HG02852 (cell line): ENCODE results near the gene RAET1E.
"Not testable (repeated sequence)": the region's sequence is repeated elsewhere in the genome, so short reads cannot be mapped to it uniquely, and the experiment has no call there.

Experiments
- ATAC-seq: cut with Tn5 transposase; IDR thresholded peaks from one replicate; pipeline ENCODE4 v1.9.1; 2021; ENCODE audit warnings: mild to moderate bottlenecking, moderate library complexity; ENCODE audit not compliant: unreplicated experiment

RAET1E gene

DNA sequence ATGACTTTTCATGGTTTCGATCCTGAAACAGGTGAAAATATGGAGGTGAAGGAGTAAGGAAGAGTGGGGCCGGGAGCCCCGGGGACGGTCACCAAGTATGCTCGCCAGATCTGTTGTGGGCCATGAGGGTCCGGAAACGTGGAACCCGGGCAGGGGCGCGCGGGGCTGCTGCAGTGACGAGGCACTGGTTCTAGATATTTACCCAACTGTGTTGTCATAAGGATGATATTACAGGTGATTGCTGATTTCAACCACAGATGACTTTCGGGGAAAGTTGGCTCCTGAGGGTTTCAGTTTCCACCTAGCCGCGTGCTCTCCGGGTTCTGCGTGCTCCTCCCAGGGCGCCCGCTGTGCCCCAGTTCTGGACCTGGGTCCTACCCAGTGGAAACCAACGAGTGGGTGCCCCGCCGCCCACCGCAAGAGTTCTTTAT lies 12.8 kb upstream of the RAET1E start:
- no peak for ATAC-seq

DNA sequence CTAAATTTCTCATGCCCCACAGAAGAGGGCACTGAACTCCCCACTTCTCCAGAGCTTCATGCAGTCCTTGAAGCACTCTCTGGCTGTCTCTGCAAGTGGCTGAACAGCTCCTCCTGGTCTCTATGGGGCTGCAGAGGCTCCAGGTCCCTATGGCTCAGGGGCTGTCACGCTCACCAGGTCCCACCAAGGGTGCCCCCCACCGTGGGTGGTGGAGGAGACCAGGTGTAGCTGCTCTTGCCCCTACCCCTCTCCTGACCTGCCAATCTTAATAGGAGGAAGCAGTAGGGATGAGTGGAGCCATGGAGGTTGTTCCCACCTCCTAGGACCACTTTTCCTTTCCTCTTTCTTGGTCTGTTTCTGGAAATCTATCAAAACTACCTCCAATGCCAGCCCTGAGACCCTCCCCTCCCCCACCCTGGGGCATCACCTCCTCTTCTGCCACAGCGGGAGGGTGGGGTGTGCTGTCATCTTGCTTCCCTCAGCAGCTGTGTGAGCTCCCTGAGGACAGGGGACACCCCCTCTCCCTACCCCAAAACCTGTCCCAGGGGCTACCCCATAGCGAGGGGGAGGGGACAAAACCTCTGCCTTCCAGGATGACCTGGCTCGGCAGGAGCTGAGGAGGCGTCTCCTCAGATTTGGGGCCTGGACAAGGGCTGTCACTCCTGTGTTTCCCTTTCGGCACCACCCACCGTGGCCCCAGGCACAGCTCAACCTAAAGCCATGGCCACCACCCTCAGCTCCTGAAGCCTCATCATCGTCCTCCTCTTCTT lies 12.0 kb upstream of the RAET1E start:
- no peak for ATAC-seq

DNA sequence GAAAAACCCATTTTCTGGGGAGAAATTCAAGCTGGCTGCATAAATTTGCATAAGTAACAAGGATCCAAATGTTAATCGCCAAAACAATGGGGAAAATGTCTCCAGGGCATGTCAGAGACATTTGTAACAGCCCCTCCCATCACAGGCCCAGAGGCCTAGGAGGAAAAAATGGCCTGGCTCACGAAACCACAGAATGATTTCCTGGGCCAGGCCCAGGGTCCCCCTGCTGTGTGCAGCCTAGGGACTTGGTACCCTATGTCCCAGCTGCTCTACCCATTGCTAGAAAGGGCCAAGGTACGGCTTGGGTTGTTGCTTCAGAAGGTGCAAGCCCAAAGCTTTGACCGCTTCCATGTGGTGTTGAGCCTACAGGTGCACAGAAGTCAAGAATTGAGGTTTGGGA lies 10.6 kb upstream of the RAET1E start:
- not testable (repeated sequence) for ATAC-seq

DNA sequence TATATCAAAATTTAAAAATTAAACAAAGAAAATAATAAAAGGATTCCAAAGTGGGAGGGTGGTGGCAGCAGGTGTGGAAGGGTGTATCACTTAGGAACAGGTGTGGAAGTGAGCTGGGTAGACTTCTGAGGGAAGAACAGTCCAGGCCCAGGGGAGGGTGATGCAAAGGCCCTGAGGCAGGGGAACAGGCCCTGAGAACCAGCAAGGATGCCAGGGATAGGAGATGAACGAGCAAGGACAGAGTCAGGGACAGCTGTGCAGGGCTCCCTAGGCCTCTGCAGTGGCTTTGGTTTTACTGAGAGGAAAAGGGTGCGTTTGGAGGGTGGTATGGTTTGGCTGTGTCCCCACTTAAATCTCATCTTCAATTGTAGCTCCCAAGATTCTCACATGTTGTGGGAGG lies 9.4 kb upstream of the RAET1E start:
- no peak for ATAC-seq

DNA sequence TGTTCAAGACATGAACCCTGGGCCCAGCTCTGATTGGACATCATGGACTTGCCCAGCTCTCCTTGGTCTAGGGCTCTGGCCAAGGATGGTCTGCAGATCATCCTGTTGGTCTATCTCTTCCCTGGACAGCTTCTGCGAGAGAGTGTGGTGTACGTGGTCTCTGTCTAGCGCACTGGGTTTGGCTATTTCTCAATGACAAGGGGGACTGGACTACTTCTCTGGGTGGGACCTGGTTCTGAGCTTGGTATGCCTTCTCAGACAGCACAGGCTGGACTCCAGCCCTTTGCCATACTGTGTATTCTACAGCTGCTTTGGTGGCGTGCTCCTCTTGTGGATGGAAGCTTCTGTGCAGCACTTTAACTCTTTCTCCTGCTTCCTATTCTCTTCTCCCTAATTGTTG lies 8.5 kb upstream of the RAET1E start:
- no peak for ATAC-seq

DNA sequence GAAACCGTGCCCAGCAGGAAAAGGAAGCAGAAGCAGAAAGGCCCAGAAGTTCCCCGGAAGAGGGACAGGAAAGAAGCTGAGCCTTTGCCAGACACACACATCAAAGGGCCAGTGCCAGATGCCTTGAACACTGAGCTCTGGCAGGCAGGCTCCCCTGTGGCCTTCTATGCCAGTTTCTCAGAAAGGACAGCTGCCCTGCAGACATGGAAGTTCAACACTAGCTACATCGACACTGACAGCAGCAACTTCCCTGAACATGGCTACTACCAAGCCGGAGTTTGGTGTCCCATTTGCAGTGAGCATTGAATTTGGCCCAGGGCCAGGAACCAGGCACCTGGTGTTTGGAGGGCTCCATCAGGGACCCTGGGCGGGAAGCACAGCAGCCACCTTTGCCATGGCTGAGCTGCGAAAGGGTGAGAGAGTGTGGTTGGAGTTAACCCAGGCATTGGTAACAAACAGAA lies 8.0 kb upstream of the RAET1E start:
- no peak for ATAC-seq

DNA sequence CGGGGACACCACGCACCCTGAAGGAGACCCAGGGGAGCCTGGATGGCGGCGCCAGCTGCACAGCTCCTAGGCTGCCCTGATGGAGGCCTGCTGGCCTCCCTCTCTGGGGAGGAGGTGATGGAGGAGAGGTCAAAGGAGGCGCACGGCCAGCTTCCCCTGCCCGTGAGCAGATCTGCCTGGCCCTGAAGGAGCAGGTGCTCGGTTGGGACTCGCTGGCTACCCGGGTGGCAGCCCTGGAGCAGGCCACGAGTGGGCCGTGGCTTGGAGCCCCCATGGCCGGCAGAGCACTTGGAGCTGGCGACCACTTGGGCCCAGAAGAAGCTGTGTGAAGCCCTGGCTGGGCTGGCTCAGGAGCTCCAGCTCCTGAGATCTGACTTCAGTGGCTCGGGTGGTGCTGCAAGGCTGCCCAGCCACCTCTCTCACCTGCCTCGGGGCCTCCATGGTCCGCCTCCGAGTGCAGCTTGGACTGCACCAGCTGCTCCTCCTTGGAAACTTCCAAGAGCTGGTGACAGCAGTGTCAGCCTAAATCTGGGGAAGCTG lies 7.5 kb upstream of the RAET1E start:
- no peak for ATAC-seq

DNA sequence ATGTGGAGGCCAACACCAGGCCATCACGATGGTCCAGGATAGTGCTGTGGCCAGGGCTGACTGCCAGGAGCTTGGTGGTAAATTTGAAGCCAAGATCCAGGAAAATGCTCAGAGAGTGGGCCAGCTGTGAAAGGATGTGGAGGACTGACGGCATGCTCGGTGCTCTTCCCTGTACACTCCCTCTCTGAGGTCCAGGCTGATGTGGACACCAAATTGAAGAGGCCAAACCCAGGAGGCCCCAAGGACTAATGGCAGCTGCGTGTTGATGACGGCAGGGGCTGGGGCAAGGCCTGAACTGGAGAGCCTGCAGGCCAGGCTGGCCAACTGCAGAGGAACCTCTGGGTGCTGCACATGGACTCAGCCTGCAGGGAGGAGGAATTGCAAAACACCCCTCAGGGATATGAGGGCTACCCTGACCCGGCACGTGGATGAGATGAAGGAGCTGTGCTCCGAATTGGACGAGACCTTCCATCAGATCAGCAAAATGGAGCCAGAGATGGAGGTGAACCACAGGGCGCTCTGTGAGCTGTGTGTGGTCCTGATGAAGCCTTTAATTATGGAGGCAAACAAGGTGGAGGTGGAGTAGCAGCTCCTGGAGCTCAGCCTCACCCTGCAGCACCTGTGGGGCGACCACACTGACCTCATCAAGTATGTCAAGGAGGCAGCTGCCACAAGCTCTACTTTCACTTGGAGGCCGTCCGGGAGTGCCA lies 6.9 kb upstream of the RAET1E start:
- no peak for ATAC-seq

DNA sequence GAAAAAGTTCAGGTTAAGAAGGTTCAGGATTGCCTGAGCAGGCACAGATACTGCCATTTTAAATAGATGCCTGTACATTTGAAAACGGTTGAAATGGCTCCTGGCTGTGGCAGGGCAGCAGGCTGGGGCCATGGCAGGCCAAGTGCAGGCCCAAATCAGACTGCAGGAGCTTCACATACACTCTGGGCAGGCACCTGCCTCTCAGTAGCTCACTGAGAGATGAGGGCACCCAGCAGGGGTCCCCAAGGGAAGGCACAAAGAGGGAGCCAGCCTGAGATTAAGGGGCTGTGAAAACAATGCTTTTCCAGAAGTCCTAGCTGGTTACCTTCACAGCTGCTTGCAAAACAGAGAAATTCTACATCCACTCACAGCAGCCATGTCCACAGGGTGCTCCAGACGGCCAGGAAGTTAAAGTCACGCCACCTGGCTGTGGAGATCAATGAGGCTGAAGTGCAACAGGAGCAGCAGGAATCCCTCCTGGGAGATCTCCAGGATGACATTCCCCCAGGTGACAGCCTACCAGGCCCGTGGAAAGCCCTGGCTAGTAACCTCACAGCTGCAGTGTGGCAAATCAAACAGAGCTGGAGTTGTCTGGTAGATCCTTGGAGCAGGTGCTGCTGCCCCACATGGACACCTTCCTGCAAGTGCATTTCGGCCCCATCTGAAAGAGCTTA lies 6.2 kb upstream of the RAET1E start:
- no peak for ATAC-seq

DNA sequence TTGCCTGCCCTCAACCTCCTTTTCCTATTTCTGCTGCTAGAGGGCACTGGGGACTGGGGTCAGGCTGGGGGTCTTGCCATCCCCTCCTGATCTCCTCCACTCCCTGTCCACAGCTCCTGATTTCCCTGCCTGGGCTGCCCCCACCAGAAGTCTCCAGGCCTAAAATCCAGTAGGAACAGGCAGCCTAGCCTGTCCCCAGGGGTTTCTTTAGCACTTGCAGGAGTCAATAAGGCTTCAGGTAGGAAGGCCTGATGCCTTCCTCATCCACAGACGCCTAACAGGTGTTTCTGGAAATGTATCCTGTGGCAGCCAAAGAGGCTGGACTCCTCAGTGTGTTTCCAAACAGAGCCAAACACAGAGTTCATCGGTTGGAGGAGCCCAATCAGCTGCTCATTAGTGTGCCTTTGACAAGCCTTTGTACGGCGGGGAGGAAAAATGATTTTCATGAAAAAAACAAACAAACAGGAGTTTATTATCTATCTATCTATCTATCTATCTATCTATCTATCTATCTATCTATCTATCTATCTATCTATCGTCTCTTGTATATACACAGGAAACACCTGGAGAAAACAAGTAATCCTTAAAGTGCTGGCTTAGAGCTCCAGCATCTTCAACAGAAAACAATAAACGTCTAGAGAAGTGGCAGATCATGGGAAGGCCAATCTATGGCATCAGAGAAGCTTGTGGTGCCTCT lies 3.7 kb upstream of the RAET1E start:
- no peak for ATAC-seq

DNA sequence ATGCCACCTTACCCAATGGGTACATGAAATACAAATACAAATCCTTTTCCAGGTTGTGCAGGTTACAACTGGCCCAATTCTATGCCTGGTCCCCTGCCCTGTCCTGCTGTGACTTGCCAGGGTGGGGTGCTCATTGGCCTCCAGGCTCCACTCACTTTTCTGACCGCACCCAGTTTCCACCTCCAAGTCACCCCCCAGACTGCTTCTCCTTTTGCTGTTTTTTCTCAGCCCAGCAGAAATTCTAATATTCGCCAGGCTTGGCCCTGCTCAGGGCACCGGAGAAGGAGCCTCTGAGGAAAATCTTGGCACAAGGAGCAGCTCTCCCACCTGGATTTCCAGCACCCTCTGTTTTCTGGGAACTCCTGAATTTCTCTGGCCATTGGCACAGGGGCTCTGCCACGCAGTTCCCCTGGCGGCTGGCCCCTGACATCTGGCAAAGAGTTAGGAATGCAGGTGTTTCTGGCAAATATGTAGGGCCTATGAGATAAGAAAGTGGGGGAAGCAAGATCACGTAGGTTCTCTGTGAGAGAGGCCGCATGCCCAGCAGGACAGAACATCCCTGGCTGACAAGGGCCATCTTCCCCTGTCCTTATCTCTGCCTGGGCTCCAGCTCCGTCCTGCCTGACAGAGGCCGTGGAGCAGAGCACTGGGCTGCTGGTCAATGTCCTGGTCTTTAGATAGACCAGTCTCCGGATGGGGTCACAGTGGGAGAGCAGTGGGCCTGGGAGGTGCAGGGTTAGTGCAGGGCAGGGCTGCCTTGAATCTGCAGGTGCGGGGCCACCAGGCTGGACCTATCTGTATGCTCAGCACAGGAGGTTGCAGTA lies 2.9 kb upstream of the RAET1E start:
- no peak for ATAC-seq

DNA sequence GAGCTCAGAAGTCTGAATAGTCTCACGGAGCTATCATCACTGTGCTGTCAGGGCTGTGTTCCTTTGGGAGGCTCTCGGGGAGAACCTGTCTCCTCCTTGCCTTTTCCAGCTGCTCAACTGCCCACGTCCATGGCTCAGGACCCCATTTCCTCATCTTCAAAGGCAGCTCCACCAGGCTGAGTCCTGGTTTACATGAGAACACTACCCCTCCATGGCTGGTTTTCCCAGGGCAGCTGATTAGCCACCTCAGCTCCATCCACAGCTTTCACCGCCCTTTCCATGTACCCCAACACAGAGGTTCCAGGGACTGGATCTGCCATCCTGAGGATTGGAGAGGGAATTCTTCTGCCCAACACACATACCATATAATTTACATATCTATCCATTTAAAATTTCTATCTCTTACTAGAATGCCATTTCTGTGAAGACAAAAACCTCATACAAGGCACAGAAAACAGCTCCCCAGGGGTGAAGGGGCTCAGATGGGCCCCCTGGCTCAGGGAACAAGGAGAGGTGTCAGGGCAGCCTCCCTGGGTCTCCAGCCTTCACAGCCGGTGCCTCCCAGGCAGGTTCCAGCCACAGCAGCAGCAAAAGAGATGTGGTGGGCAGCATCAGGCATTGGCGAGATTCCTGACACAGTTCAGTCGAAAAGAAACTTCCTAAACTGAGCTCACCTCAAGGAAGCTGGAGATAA lies 2.2 kb upstream of the RAET1E start:
- ATAC-seq, result no peak

DNA sequence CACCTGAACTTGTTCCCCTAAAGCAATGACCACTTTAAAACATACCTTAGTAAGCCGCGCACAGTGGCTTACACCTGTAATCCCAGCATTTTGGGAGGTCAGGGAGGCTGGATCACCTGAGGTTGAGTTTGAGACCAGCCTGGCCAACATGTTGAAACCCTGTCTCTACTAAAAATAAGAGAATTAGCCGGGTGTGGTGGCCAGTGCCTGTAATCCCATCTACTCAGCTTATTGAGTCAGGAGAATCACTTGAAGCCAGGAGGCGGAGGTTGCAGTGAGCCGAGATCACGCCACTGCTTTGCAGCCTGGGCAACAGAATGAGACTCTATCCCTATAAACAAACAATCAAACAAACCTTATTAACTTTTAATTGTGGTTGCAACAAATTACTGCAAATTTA lies 1.6 kb upstream of the RAET1E start:
- no peak for ATAC-seq

DNA sequence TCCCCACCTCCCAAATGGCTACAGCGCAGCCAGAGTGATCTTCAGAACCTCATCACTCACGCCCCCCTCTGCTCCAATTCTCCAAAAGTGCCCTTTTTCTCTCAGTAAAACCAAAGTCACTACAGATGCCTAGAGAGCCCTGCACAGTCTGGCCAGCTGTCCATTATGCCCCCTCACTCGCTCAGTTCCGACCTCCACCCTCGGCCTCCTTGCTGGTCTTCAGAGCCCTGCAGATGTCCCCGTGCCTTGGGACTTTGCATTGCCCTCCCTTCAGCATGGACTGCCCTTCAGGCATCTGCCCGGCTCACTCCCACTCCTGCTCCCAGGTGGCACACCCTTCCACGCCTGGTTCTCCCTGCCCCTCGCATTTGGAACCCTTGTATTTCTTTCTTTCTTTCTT lies 1.1 kb upstream of the RAET1E start:
- no peak for ATAC-seq

DNA sequence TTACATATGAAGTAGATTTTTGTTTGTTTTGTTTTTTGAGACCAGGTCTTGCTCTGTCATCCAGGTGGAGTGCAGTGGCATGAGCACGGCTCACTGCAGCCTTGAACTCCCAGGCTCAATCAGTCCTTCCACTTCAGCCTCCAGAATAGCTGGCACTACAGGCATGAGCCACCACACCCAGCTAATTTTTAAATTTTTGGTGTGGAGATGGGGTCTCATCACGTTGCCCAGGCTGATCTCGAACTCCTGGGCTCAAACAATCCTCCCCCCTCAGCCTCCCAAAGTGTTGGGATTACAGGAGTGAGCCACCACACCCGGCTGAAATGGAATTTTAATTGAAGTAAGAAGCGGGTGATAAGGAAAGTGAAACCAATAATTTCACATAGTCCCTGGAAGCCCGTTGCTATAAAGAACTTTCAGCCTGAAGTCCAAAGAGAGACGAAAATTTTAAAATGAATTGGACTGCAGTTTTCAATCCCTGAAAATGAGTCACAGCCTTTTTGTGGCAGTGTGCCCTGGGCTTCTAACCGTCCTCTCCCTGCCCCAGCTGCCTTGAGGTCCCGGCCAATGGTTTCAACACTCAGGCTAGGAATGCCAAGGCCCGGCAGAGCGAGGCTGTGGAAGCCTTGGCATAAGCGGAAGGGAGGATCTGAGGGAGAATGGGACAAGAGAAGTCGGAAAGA lies 757 bp downstream of the RAET1E start:
- ATAC-seq, result no peak

DNA sequence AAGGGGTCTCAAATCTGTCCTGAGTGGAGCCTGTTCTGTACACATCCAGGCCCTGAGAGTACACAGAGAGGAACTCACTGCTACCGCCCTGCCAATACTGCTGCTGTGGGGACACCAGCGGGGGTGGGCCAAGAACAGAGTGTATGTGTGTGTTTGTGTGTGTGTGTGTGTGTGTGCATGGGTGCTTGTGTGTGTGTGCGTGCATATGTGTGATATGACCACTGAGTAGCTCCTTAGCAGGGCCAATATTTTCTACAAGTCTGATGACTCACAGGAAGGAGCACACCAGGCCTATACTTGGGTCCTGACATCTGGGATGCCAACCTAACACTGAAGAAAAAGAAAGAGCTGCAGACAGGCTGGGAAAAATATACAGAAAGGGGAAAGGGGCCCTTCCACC lies 1.4 kb downstream of the RAET1E start:
- ATAC-seq, result no peak

DNA sequence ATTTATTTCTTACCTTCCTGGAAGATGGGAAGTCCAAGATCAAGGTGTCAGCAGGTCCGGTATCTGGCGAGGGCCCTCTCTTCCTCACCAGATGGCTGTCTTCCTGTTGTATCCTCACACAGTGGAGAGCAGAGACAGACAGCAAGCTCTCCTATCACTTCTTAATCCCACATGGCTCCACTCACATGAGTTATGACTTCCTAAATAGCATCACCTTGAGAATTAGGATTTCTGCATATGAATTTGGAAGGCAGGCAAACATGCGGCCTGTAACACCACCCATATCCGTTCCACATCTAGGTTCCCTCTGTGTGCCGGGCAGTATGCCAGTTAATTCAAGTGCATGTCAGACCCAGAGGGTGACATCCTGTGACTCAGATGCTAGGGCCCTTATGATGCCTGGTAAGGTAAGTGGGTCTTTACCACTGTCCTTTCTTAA lies 2.1 kb downstream of the RAET1E start:
- ATAC-seq, result no peak

DNA sequence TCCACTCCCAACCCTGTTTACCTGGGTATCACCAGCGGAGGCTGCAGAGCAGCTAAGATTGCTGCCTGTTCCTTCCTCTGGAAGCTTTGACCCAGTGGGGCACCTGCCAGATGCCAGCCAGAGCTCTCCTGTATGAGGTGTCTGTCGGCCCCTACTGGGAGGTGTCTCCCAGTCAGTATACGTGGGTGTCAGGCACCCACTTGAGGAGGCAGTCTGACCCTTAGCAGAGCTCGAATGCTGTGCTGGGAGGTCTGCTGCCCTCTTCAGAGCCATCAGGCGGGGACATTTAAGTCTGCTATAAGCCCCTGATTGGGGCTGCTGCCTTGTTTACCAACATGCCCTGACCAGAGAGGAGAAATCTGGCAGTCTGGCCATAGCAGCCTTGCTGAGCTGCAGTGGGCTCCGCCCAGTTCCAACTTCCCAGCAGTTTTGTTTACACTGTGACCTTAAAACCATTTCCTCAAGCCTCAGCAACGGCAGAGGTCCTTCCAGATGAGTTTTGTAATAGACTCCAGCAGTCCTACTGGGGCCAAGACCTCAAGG lies 2.8 kb downstream of the RAET1E start:
- ATAC-seq, result no peak

DNA sequence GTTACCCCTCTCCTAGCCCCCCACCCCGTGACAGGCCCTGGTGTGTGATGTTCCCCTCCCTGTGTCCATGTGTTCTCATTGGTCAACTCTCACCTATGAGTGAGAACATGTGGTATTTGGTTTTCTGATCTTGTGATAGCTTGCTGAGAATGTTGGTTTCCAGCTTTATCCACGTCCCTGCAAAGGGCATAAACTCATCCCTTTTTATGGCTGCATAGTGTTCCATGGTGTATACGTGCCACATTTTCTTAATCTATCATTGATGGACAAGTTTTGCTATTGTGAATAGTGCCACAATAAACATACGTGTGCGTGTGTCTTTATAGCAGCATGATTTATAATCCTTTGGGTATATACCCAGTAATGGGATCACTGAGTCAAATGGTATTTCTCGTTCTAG lies 6.0 kb downstream of the RAET1E start:
- ATAC-seq, result not testable (repeated sequence)
